GF-D8 (cell line): ENCODE data around the gene LRRIQ1.

Experiments used
- DNase-seq: peaks from one replicate; lab custom pipeline; 2025; lab: John Stamatoyannopoulos, UW

Gene LRRIQ1

DNA sequence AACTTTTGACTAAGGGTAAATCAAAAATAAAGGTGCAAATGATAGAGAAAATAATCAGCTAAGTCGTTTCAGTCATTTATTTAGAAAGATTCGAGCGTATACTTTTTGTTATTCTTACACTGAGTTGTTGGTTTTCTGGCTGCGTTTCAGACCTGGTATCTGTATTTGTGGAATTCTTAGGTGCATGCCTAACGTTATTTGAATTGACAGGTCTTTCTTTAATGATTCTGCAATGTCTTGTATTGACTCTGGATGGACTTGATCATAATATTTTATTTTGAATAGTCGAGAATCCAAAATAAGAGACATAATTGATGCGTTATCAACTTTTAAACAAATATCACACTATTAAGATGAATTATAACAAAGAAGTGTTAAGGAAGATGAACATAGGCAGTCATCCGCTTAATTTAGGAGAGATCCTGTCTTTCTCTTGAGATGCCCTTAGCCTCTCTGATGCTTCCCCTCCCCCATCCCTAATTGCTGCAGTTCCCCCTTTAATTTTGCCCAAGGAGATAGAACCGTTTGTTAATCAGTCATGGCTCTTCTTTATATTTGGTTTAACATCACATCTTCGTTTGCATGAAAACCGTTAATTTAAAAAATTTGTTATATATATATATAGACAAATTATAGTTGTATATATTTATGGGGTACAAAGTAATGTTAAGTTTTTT lies 245.6 kb downstream of the LRRIQ1 start:
- DNase-seq, result no peak

DNA sequence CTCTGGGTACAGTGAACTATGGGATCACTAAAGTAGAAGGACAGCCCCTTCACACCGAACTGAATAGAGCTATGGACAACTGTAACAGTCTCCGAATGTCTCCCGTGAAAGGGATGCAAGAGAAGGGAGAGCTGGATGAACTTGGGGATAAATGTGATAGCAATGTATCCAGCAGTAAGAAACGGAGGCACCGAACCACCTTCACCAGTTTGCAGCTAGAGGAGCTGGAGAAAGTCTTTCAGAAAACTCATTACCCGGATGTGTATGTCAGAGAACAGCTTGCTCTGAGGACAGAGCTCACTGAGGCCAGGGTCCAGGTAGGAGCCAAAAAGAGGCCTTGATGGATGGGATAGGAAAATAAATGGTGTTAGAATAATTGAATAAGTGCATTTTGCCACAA lies 247.4 kb downstream of the LRRIQ1 start:
- no peak for DNase-seq
